Epithelial cell of proximal tubule (primary cell): ENCODE data around the gene IRAG1. TPM values are rescaled to one million over a fixed set of nuclear protein-coding genes. Genes with fewer than 3 reads are reported as not detected.
"Not testable (repeated sequence)": the region's sequence is repeated elsewhere in the genome, so short reads cannot be mapped to it uniquely, and the experiment has no call there.

Source experiments
- DNase-seq: peaks from one replicate; pipeline ENCODE4 v3.0.0-alpha.2; 2011; ENCODE audit warnings: low read depth
- H3K4me3 ChIP-seq: 2 replicates; pipeline ENCODE4 v1.5.1; 2011; ENCODE audit warnings: low read depth, mild to moderate bottlenecking, low read length
- CTCF ChIP-seq: conservative IDR thresholded peaks from 2 replicates; pipeline ENCODE4 v1.5.1; 2012; ENCODE audit warnings: low read depth, mild to moderate bottlenecking, low read length
- total RNA-seq: library from RNA; depleted of rRNA; stranded (reverse); fragments of >200 nt; gene quantifications from 2 replicates; pipeline ENCODE4 v1.2.3, GENCODE V29; 2015

IRAG1 gene
- total RNA-seq, 1 donor from 2014 or later: not detected

GRCh38 chr11:10694486-10695239 lies 1.1 kb upstream of the IRAG1 start:
- TF ChIP-seq CTCF: no peak
- no peak for DNase-seq
- H3K4me3 ChIP-seq: no peak overlapping the region

- H3K4me3 ChIP-seq: no peak overlapping the region
- TF ChIP-seq CTCF: no peak
- no peak for DNase-seq
Observed at GRCh38 chr11:10692531-10693115, 932 bp downstream of the IRAG1 start.

- no peak overlapping the region for H3K4me3 ChIP-seq
- TF ChIP-seq CTCF: peak; percentile 43
- no peak for DNase-seq
Observed at GRCh38 chr11:10688401-10688800, 5.2 kb downstream of the IRAG1 start.

- no peak for DNase-seq
- no peak for TF ChIP-seq CTCF
- H3K4me3 ChIP-seq: no peak overlapping the region
Observed at GRCh38 chr11:10686311-10686710, 7.2 kb downstream of the IRAG1 start.

GRCh38 chr11:10683429-10683828 lies 10.1 kb downstream of the IRAG1 start:
- no peak for TF ChIP-seq CTCF
- no peak overlapping the region for H3K4me3 ChIP-seq
- no peak for DNase-seq

- no peak overlapping the region for H3K4me3 ChIP-seq
- no peak for DNase-seq
- no peak for TF ChIP-seq CTCF
Observed at GRCh38 chr11:10680956-10681487, 12.5 kb downstream of the IRAG1 start.

- not testable (repeated sequence) for H3K4me3 ChIP-seq, DNase-seq
Observed at GRCh38 chr11:10680279-10680678, 13.3 kb downstream of the IRAG1 start.
